GM12878 (cell line): Measurements from ENCODE around the gene STEAP1B. TPM values are rescaled to one million over a fixed set of nuclear protein-coding genes. Genes with fewer than 3 reads are reported as not detected.

Source experiments
- polyA plus RNA-seq, 11 experiments: library from polyadenylated mRNA; depleted of rRNA in 4 of 11; unstranded in 6 of 11; stranded (reverse) in 5 of 11; fragments of >200 nt; fragmentation: Nextera tagmentation in 4 of 11; fragmentation: Illumina TruSeq in 1 of 11; extraction: Ambion mirVana in 4 of 11; extraction: Trizol in 1 of 11; gene quantifications; 1 replicate in 1 of 11; 2 replicates in 10 of 11; pipeline versions ENCODE4 v1.2.1 to v1.2.3, GENCODE V29; 2011 to 2016; ENCODE audit warnings: inconsistent platforms in 2 of 11, missing spikeins in 2 of 11, low read depth in 1 of 11
- total RNA-seq, 4 experiments: library from RNA; depleted of rRNA in 3 of 4; stranded (reverse); fragments of >200 nt in 3 of 4; fragmentation: Illumina TruSeq in 1 of 4; extraction: Trizol in 1 of 4; gene quantifications; 2 replicates each; pipeline versions ENCODE4 v1.2.1 to v1.2.3, GENCODE V29; 2013 to 2021

Gene STEAP1B
- total and polyA plus RNA-seq, 10 of the 15 experiments (the other 5 are each of a cell fraction or from before 2014, with no cell fraction given), result 0.14 TPM; not detected in 9

Other genes starting within 250 kb of the STEAP1B start
- 1.9 and 2.2 TPM in 2 replicates for gene RAPGEF5, start 143.0 kb downstream of the STEAP1B start, total RNA-seq (2014; rRNA removed)
- 3.2 and 4.2 TPM in 2 replicates for gene RAPGEF5, start 143.0 kb downstream of the STEAP1B start, total RNA-seq (2014; rRNA removed; fragmentation: Illumina TruSeq; extraction: Trizol)
- 4.0 and 4.3 TPM in 2 replicates for gene RAPGEF5, start 143.0 kb downstream of the STEAP1B start, total RNA-seq (2021)
- gene RAPGEF5, start 143.0 kb downstream of the STEAP1B start, polyA plus RNA-seq (2011; rRNA removed), result 0.56 and 0.57 TPM in 2 replicates
- gene RAPGEF5, start 143.0 kb downstream of the STEAP1B start, polyA plus RNA-seq (2014; fragmentation: Illumina TruSeq; extraction: Trizol), result 1.6 and 1.9 TPM in 2 replicates
- under 1 TPM; 0.38 to 0.39 TPM for gene RAPGEF5, start 143.0 kb downstream of the STEAP1B start, polyA plus RNA-seq (2014; fragmentation: Nextera tagmentation; extraction: Ambion mirVana)
- 1.7 and 1.8 TPM in 2 replicates for gene RAPGEF5, start 143.0 kb downstream of the STEAP1B start, polyA plus RNA-seq (2014; rRNA removed)
- gene RAPGEF5, start 143.0 kb downstream of the STEAP1B start, polyA plus RNA-seq (2016; fragmentation: Nextera tagmentation; extraction: Ambion mirVana), result under 1 TPM in 1 of 2 experiments, not detected in 1; 0.88 TPM
- not detected in 2 replicates for gene IL6, start 227.0 kb upstream of the STEAP1B start, total RNA-seq (2014; rRNA removed)
- gene IL6, start 227.0 kb upstream of the STEAP1B start, total RNA-seq (2014; rRNA removed; fragmentation: Illumina TruSeq; extraction: Trizol), result not detected in 2 replicates
- gene IL6, start 227.0 kb upstream of the STEAP1B start, total RNA-seq (2021), result not detected in 2 replicates
- not detected in 2 replicates for gene IL6, start 227.0 kb upstream of the STEAP1B start, polyA plus RNA-seq (2011; rRNA removed)
- gene IL6, start 227.0 kb upstream of the STEAP1B start, polyA plus RNA-seq (2014; fragmentation: Illumina TruSeq; extraction: Trizol), result not detected in 2 replicates
- gene IL6, start 227.0 kb upstream of the STEAP1B start, polyA plus RNA-seq (2014; fragmentation: Nextera tagmentation; extraction: Ambion mirVana), result not detected
- not detected in 2 replicates for gene IL6, start 227.0 kb upstream of the STEAP1B start, polyA plus RNA-seq (2014; rRNA removed)
- gene IL6, start 227.0 kb upstream of the STEAP1B start, polyA plus RNA-seq (2016; fragmentation: Nextera tagmentation; extraction: Ambion mirVana), result not detected